Panc1 (cell line): Measurements from ENCODE around the gene ZNF91.
A peak's percentile ranks its signal among the peaks of the same experiment; 100 is the strongest.

Source experiments
- POLR2AphosphoS5 ChIP-seq: IDR thresholded peaks from 2 replicates; pipeline ENCODE4 v1.6.1; 2012; ENCODE audit warnings: mild to moderate bottlenecking, low read depth, low read length, moderate library complexity
- SIN3A ChIP-seq: IDR thresholded peaks from 2 replicates; pipeline ENCODE4 v1.6.1; 2012; ENCODE audit warnings: low read depth, mild to moderate bottlenecking, low read length, moderate library complexity, borderline replicate concordance; ENCODE audit not compliant: insufficient read depth
- TCF7L2 ChIP-seq: IDR thresholded peaks from 2 replicates; pipeline ENCODE4 v1.6.1; 2011; ENCODE audit warnings: mild to moderate bottlenecking, low read depth, low read length, inconsistent platforms
- TF ChIP-seq, protein P1 (sequence below): fragments of 450-650 bp; IDR thresholded peaks from 2 replicates; pipeline ENCODE4 v1.5.1; 2017; ENCODE audit warnings: mild to moderate bottlenecking

DNA sequence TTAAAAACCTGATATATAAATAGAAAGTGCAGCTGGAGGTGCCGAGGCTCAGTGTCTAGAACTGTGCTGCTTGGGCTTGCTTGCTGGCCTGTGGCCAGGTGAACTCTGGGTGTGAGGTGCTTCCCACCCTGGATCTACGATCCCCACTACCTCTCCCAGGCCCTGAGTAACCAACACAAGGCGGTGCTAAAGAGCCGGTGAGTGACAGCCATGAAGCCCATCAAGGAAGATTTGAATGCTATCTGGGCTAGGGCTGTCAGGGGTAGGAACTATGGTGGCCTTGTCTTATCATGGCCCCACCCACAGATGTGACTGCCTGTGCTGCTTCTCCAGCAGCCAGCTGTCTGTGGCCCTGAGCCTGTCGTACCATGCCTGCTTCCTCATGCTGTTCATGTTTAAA, 25.6 kb upstream of the ZNF91 start:
- TF ChIP-seq POLR2AphosphoS5, result no peak
- TF ChIP-seq, protein P1, sequence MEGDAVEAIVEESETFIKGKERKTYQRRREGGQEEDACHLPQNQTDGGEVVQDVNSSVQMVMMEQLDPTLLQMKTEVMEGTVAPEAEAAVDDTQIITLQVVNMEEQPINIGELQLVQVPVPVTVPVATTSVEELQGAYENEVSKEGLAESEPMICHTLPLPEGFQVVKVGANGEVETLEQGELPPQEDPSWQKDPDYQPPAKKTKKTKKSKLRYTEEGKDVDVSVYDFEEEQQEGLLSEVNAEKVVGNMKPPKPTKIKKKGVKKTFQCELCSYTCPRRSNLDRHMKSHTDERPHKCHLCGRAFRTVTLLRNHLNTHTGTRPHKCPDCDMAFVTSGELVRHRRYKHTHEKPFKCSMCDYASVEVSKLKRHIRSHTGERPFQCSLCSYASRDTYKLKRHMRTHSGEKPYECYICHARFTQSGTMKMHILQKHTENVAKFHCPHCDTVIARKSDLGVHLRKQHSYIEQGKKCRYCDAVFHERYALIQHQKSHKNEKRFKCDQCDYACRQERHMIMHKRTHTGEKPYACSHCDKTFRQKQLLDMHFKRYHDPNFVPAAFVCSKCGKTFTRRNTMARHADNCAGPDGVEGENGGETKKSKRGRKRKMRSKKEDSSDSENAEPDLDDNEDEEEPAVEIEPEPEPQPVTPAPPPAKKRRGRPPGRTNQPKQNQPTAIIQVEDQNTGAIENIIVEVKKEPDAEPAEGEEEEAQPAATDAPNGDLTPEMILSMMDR, result peak; percentile 33
- TF ChIP-seq TCF7L2, result no peak
- no peak for TF ChIP-seq SIN3A
